Thoracic aorta (tissue), 2 donors: ENCODE data around the gene FOXO4. TPM values are rescaled to one million over a fixed set of nuclear protein-coding genes. Genes with fewer than 3 reads are reported as not detected.

ENCODE experiments used
- ATAC-seq: fragments of 150-250 bp; one replicate; pipeline ENCODE4 v1.8.0; 2017; ENCODE audit warnings: low read depth; ENCODE audit not compliant: insufficient number of reproducible peaks, low FRiP score
- DNase-seq: peaks from one replicate; pipeline ENCODE4 v3.0.0-alpha.2; 2020; ENCODE audit warnings: low spot score
- H3K27ac ChIP-seq, 2 donors: fragments of 200-600 bp; sonication (generic); 1 replicate in 1 of 2; 2 replicates in 1 of 2; pipeline ENCODE4 v1.5.1; 2016; ENCODE audit warnings: mild to moderate bottlenecking in 2 of 2, moderate library complexity in 2 of 2
- H3K27me3 ChIP-seq: fragments of 200-600 bp; sonication (generic); replicated peaks from 2 replicates; pipeline ENCODE4 v1.6.0; 2016; ENCODE audit warnings: mild to moderate bottlenecking; ENCODE audit not compliant: insufficient read depth
- H3K36me3 ChIP-seq: fragments of 200-600 bp; sonication (generic); one replicate; pipeline ENCODE4 v1.5.1; 2016
- H3K4me1 ChIP-seq, 2 donors: fragments of 200-600 bp; sonication (generic); 1 replicate in 1 of 2; 2 replicates in 1 of 2; pipeline versions ENCODE4 v1.5.1 to v1.6.0; 2016; ENCODE audit warnings: low read depth in 2 of 2, mild to moderate bottlenecking in 1 of 2; ENCODE audit not compliant: control insufficient read depth in 1 of 2
- H3K4me3 ChIP-seq: fragments of 200-600 bp; sonication (generic); 2 replicates; pipeline ENCODE4 v1.5.1; 2016; ENCODE audit warnings: mild to moderate bottlenecking
- H3K9me3 ChIP-seq: fragments of 200-600 bp; sonication (generic); 2 replicates; pipeline ENCODE4 v1.5.1; 2016
- total RNA-seq, 2 donors: library from RNA; depleted of rRNA; stranded (reverse); fragments of >200 nt; gene quantifications; one replicate each; pipeline versions ENCODE4 v1.1.0 to v1.2.3, GENCODE V29; 2016
- TF ChIP-seq, protein P1 (sequence below): fragments of 200-600 bp; sonication (generic); IDR thresholded peaks from one replicate; pipeline ENCODE4 v1.5.1; 2019; ENCODE audit warnings: antibody characterized with exemption

FOXO4 gene
- total RNA-seq, 2 donors from 2014 or later, result 10.9 to 19.2 TPM

DNA sequence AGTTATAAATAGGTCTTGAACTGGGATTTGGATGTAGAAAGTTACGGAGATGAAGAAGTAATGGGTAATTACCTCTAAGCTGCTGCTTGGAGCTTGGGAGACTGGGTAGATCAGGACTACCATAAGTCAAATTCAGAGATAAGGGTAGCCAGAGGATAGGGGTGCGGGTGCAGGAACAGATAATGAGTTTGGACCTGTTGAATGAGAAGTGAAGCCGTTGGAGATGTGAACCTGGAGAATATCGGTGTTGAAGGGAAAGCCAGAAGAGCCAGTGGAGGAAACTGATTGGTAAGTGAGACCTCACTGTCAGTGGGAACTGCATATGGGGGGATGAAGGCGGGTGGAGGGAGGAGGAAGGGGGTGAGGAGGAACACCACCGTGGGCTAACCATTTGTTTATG is 618 bp upstream of the FOXO4 start:
- Histone ChIP-seq H3K27ac (no peak overlapping the region), H3K4me3 (peak overlapping the region; percentile 83), H3K4me1 (peaks cover 0 to 4% of the 10 kb centered on the region in 2 donors), H3K36me3 (no peaks in the 10 kb centered on the region), H3K9me3 (no peaks in the 10 kb centered on the region), H3K27me3 (no peaks in the 10 kb centered on the region)
- DNase-seq (no peak), ATAC-seq (no peak)
- TF ChIP-seq, protein P1, sequence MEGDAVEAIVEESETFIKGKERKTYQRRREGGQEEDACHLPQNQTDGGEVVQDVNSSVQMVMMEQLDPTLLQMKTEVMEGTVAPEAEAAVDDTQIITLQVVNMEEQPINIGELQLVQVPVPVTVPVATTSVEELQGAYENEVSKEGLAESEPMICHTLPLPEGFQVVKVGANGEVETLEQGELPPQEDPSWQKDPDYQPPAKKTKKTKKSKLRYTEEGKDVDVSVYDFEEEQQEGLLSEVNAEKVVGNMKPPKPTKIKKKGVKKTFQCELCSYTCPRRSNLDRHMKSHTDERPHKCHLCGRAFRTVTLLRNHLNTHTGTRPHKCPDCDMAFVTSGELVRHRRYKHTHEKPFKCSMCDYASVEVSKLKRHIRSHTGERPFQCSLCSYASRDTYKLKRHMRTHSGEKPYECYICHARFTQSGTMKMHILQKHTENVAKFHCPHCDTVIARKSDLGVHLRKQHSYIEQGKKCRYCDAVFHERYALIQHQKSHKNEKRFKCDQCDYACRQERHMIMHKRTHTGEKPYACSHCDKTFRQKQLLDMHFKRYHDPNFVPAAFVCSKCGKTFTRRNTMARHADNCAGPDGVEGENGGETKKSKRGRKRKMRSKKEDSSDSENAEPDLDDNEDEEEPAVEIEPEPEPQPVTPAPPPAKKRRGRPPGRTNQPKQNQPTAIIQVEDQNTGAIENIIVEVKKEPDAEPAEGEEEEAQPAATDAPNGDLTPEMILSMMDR, result no peak

DNA sequence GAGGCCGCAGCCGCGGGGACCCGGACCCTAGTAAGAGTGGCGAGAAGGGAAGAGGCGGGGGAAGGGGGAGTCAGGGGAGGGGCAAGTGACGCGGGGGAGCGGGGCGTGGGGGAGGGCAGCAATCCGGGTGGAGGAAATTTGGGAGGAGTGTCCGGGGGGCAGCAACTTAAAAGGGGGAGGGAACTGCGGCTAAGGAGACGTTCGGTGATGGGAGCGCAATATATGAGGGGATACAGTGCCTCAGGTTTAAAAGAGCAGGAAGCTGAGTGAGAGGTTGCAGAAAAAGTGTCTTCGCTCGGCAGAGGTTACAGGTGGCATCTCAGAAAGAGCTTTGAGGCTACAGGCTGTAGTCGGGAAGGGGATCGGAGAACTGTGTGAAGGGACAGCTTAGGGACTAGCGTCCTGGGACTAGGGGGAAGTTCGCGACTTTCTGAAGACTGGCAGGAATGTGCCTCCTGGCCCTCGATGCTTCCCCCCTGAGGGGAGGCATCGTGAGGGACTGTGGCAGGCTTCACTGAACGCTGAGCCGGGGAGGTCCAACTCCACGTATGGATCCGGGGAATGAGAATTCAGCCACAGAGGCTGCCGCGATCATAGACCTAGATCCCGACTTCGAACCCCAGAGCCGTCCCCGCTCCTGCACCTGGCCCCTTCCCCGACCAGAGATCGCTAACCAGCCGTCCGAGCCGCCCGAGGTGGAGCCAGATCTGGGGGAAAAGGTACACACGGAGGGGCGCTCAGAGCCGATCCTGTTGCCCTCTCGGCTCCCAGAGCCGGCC is 519 bp downstream of the FOXO4 start:
- DNase-seq, result no peak
- H3K9me3 ChIP-seq, result no peaks in the 10 kb centered on the region
- H3K4me3 ChIP-seq, result peak overlapping the region; percentile 83
- no peaks in the 10 kb centered on the region for H3K36me3 ChIP-seq
- peaks cover 0 to 4% of the 10 kb centered on the region in 2 donors for H3K4me1 ChIP-seq
- TF ChIP-seq, protein P1, result no peak
- H3K27ac ChIP-seq, result no peak overlapping the region
- ATAC-seq, result peak; percentile 86
- no peaks in the 10 kb centered on the region for H3K27me3 ChIP-seq

DNA sequence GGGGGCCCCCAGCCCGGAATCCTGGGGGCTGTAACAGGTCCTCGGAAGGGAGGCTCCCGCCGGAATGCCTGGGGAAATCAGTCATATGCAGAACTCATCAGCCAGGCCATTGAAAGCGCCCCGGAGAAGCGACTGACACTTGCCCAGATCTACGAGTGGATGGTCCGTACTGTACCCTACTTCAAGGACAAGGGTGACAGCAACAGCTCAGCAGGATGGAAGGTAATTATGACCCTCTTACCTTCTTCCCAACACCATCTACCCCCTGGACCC is 1.0 kb downstream of the FOXO4 start:
- H3K4me1 ChIP-seq, result peaks cover 0 to 4% of the 10 kb centered on the region in 2 donors
- no peaks in the 10 kb centered on the region for H3K36me3 ChIP-seq
- H3K4me3 ChIP-seq, result peak overlapping the region; percentile 83
- no peaks in the 10 kb centered on the region for H3K9me3 ChIP-seq
- DNase-seq, result no peak
- no peak overlapping the region for H3K27ac ChIP-seq
- H3K27me3 ChIP-seq, result no peaks in the 10 kb centered on the region
- no peak for ATAC-seq
- TF ChIP-seq, protein P1, result no peak

DNA sequence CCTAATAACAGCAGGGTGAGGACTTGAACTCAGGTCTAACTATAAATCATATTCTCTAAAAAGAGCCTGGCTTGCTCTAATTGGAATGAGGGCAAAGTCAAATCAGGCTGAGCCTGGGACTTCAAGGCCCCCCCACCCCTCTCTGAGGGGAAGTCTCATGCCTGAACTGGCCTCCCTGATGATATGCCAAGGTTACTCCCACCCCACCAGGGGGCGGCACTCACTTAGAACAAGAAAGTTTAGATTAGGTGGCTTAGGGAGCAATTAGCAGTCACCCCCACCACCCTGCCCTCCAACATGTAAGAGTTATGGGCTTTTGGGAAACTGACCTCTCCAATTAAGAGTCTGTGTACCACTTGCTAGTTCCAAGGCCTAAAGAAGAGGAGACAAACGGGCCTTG is 2.7 kb downstream of the FOXO4 start:
- DNase-seq, result peak; percentile 15
- peaks cover 0 to 4% of the 10 kb centered on the region in 2 donors for H3K4me1 ChIP-seq
- H3K27ac ChIP-seq, result no peak overlapping the region
- H3K9me3 ChIP-seq, result no peaks in the 10 kb centered on the region
- H3K36me3 ChIP-seq, result no peaks in the 10 kb centered on the region
- no peaks in the 10 kb centered on the region for H3K27me3 ChIP-seq
- no peak overlapping the region for H3K4me3 ChIP-seq
- TF ChIP-seq, protein P1, result peak; percentile 24
- no peak for ATAC-seq

DNA sequence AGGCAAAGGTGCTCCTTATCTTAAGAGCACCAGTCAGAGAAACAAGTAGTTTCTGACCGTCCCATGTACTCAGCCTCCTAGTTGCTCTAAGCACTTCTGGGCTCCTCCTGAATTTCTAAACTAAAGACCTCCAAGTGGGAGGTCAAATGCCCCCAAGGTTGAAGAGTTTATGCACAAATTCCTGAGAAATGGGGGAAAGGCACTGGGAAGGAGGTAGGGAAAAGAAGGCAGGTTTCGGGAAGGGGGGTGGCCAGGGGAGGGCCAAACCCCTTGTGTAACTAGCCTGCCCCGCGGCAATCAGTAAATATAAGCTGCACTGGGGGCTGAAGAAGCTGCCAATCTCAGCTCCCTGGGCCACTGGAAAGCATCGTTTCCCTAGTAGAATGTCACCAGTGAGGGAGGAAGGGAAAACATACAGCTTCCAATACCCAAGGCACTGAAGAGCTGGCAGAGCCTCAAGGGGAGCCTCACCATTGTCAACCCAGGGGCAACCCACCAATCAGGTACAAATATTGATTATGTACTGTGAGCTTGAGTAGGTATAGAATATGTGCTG is 3.4 kb downstream of the FOXO4 start:
- no peaks in the 10 kb centered on the region for H3K9me3 ChIP-seq
- H3K4me3 ChIP-seq, result no peak overlapping the region
- DNase-seq (no peak), ATAC-seq (no peak)
- TF ChIP-seq, protein P1, result no peak
- no peaks in the 10 kb centered on the region for H3K36me3 ChIP-seq
- H3K4me1 ChIP-seq, result peaks cover 0 to 4% of the 10 kb centered on the region in 2 donors
- no peak overlapping the region for H3K27ac ChIP-seq
- H3K27me3 ChIP-seq, result no peaks in the 10 kb centered on the region
